ENCODE measurements around the gene ELF1.
A peak's percentile ranks its signal among the peaks of the same experiment; 100 is the strongest.
"Not testable (repeated sequence)": the region's sequence is repeated elsewhere in the genome, so short reads cannot be mapped to it uniquely, and the experiment has no call there.

ELF1 gene

GRCh38 chr13:40941581-40941980 lies 77.5 kb downstream of the ELF1 start:
- H3K4me3 ChIP-seq (ENCODE audit: low read depth, low read length): no peak overlapping the region

GRCh38 chr13:40940841-40941240 lies 78.3 kb downstream of the ELF1 start:
- H3K4me3 ChIP-seq (ENCODE audit: low read depth, low read length): no peak overlapping the region

GRCh38 chr13:40933508-40934204 lies 85.5 kb downstream of the ELF1 start:
- no peak overlapping the region for H3K4me3 ChIP-seq (ENCODE audit: low read depth, low read length)

- H3K4me3 ChIP-seq (ENCODE audit: low read depth, low read length): no peak overlapping the region
These were observed 86.9 kb downstream of the ELF1 start for GRCh38 chr13:40932252-40932651.

GRCh38 chr13:40931719-40932118 lies 87.4 kb downstream of the ELF1 start:
- H3K4me3 ChIP-seq (ENCODE audit: low read depth, low read length): no peak overlapping the region

- H3K4me3 ChIP-seq (ENCODE audit: low read depth, low read length): not testable (repeated sequence)
These were observed 89.2 kb downstream of the ELF1 start for GRCh38 chr13:40929883-40930282.

GRCh38 chr13:40928980-40929379 lies 90.1 kb downstream of the ELF1 start:
- no peak overlapping the region for H3K4me3 ChIP-seq (ENCODE audit: low read depth, low read length)

GRCh38 chr13:40927929-40928328 lies 91.2 kb downstream of the ELF1 start:
- H3K4me3 ChIP-seq (ENCODE audit: low read depth, low read length): no peak overlapping the region

- no peak overlapping the region for H3K4me3 ChIP-seq (ENCODE audit: low read depth, low read length)
These were observed 95.2 kb downstream of the ELF1 start for GRCh38 chr13:40923867-40924266.

GRCh38 chr13:40922437-40923040 lies 96.6 kb downstream of the ELF1 start:
- no peak overlapping the region for H3K4me3 ChIP-seq (ENCODE audit: low read depth, low read length)

GRCh38 chr13:40920826-40921225 lies 98.3 kb downstream of the ELF1 start:
- H3K4me3 ChIP-seq (ENCODE audit: low read depth, low read length): peak overlapping the region; percentile 79

- H3K4me3 ChIP-seq (ENCODE audit: low read depth, low read length): not testable (repeated sequence)
These were observed 99.2 kb downstream of the ELF1 start for GRCh38 chr13:40919901-40920300.

- H3K4me3 ChIP-seq (ENCODE audit: low read depth, low read length): no peak overlapping the region
These were observed 102.7 kb downstream of the ELF1 start for GRCh38 chr13:40916207-40916998.

GRCh38 chr13:40914863-40915262 lies 104.3 kb downstream of the ELF1 start:
- not testable (repeated sequence) for H3K4me3 ChIP-seq (ENCODE audit: low read depth, low read length)

GRCh38 chr13:40911341-40911740 lies 107.8 kb downstream of the ELF1 start:
- H3K4me3 ChIP-seq (ENCODE audit: low read depth, low read length): no peak overlapping the region

GRCh38 chr13:40910324-40911050 lies 108.6 kb downstream of the ELF1 start:
- no peak overlapping the region for H3K4me3 ChIP-seq (ENCODE audit: low read depth, low read length)

- H3K4me3 ChIP-seq (ENCODE audit: low read depth, low read length): not testable (repeated sequence)
These were observed 109.4 kb downstream of the ELF1 start for GRCh38 chr13:40909541-40910200.

GRCh38 chr13:40908546-40908945 lies 110.6 kb downstream of the ELF1 start:
- no peak overlapping the region for H3K4me3 ChIP-seq (ENCODE audit: low read depth, low read length)

GRCh38 chr13:40901032-40901431 lies 118.1 kb downstream of the ELF1 start:
- H3K4me3 ChIP-seq (ENCODE audit: low read depth, low read length): not testable (repeated sequence)

- H3K4me3 ChIP-seq (ENCODE audit: low read depth, low read length): not testable (repeated sequence)
These were observed 118.5 kb downstream of the ELF1 start for GRCh38 chr13:40900568-40900967.

GRCh38 chr13:40897053-40897452 lies 122.1 kb downstream of the ELF1 start:
- no peak overlapping the region for H3K4me3 ChIP-seq (ENCODE audit: low read depth, low read length)

All from iPS-11a (cell line).